NCI-H128 (cell line): Measurements from ENCODE around the gene PDZK1IP1.
"Not testable (repeated sequence)": the region's sequence is repeated elsewhere in the genome, so short reads cannot be mapped to it uniquely, and the experiment has no call there.

Experiments
- DNase-seq: peaks from one replicate; lab custom pipeline; 2025; ENCODE audit not compliant: unreplicated experiment; lab: John Stamatoyannopoulos, UW

PDZK1IP1 gene

DNA sequence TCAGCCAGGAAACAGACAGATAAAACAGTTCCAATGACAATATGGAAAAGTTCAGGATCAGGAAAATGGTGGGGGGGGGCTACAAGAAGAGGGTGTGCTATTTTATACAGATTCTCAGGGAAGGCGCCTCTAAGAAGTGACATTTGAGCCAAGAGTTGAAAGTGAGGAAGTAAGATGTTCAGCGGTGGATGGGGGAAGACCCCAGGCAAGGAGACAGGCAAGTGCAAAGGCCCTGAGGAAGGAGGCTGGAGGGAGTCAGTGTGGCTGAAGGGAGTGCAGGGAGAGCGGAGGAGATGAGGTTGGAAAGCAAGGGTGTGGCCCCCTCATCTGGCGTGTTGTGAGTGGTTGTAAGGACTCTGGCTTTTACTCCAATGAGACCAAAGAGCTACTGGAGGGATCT, 8.4 kb upstream of the PDZK1IP1 start:
- DNase-seq = no peak

DNA sequence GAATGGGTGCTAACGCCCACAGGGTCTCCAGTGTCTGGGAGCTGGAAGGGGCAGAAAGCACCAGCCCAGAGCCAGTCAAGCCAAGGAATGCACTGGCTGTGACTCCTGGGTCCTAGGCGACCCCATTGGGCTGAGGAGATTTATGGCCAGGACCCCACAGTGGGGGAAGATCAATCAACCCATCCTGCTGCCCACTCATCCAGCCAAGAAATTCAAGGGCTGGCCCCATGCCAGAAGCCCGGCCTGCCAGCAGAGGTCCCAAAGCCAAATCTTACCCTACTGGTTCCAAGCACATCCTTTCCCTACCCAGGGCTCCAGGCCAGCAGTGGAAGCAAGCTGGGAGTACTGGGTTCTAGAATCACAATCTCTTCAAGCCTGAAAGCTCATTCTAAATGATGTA, 6.8 kb upstream of the PDZK1IP1 start:
- no peak for DNase-seq

GRCh38 chr1:47195981-47196380, 6.1 kb upstream of the PDZK1IP1 start:
- DNase-seq = not testable (repeated sequence)

- no peak for DNase-seq
These were observed 4.5 kb upstream of the PDZK1IP1 start for GRCh38 chr1:47194311-47194710.

GRCh38 chr1:47193496-47193895, 3.7 kb upstream of the PDZK1IP1 start:
- DNase-seq = not testable (repeated sequence)

GRCh38 chr1:47192458-47193384, 2.9 kb upstream of the PDZK1IP1 start:
- DNase-seq = peak; percentile 75

DNA sequence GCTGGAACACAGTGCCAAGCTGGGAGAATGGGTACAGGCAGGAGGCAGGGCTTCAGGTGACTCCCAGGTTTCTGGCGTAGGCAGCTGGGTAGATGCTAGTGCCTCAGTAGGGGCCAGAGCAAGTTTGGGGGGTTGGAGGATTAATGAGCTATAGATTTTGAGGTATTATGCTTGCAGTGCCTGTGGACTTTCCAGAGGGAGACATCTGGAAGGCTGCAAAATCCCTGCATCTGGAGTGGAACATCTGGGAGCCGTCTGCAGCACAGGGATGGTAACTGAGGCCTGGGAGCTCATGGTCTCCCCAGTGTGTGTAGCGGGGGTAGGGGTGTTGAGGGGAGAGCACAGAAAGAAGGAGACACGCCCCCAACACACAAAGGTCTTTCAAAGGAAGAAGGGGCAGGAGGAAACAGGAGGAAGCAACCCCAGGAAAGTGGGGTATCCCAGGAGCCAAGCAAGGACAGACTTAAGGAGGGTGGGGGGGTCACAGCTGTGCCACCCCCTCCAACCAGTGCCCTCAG, 2.2 kb upstream of the PDZK1IP1 start:
- DNase-seq = no peak

- no peak for DNase-seq
These were observed 1.0 kb upstream of the PDZK1IP1 start for GRCh38 chr1:47190857-47191256.

DNA sequence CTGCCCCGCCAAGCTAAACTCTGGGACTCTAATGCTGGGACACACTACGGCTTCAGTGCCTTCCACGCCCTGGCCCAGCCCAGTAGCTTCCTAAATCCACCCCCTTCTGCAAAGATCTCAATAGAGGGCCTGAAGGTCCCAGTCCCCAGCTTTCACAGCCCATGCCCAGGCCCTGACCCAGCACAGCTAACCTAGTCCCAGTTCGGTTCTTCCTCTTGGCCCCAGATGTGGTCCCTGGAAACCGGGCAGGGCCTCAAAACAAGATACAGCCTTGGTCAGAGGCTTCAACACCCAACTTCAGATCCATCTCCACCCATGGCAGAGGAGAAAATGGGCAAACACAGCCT, 646 bp upstream of the PDZK1IP1 start:
- DNase-seq = no peak

- DNase-seq = no peak
These were observed 748 bp downstream of the PDZK1IP1 start for GRCh38 chr1:47188791-47189785.

DNA sequence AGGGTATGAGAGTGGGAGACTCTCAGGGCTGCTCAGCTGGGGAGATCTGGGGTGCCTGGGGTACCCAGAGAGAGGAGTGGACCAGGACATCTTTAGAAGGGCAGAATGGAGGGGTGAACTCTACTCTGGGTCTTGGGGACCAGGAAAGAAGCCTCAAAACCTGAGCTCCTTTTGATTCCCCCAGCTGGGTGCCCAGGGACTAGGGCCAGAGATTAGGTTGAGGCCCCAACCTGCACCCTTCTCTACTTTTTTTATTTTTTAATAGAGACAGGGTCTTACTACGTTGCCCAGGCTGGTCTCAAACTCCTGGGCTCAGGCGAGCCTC, 1.9 kb downstream of the PDZK1IP1 start:
- DNase-seq = no peak

- no peak for DNase-seq
These were observed 2.5 kb downstream of the PDZK1IP1 start for GRCh38 chr1:47187231-47187925.

GRCh38 chr1:47186267-47187185, 3.3 kb downstream of the PDZK1IP1 start:
- no peak for DNase-seq

DNA sequence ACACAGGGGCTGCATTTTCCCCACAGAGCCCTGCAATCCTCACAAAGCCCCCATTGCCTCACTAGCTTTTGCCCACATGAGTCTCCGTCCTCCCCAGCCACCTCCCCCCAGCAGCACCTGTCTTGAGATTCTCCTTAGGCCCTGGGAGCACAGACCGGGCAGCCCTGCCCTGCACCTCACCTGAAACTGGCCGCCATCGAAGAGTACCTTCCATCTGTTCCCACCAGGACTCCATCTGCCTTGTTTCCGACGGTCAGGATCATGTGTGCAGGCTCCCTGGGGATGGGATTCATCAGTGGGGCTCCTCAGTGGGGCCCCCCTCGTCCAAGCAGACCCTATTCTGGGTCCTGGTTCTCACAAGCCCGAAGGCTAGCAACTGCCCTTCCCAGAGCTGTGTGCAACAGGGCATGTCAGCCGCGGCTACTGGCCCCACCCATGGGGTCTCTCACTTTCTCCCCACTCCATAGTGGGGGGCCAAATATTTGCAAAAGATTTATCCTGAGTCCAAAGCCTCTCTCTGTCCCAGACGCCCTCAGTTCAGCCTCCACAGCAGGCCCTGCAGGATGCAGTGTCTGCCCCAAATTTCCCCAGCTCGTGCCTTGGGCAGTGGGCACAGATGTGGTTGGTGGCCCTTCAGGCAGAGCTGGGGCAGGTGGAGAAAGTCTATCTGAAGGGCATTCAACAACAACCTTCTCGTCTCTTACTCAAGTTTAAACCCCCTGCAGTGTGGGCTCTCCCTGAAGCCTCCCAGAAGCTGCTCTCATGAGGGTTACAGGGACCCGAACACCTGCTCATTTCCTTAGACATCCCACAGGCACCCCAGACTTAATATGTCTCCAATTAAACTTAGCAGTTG, 4.8 kb downstream of the PDZK1IP1 start:
- DNase-seq = no peak

DNA sequence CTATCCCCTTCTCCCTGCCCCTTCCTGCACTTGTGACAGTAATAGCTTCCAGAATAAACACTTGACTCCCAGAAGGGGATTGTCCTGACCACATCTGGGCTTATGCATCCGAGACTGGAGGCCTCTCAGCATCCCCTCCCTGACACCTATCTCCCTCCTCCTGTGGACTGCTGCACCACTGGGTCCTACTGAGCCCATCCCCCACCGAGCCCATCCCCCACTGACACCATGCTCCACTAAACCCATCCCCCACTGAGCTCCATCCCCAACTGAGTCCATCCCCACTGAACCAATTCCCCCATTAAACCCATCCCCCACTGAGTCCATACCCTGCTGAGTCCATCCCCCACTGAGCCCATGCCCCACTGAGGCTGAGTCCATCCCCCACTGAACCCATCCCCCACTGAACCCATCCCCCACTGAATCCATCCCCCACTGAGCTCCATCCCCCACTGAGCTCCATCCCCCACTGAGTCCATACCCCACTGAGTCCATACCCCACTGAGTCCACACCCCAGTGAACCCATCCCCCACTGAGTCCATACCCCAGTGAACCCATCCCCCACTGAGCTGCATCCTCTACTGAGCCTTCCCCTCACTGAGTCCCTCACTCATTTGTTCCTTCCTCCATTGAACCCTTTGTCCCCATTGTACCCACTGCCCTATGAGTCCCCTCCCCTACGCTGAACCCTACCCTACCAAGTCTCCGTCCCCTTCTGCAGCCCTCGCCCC, 5.6 kb downstream of the PDZK1IP1 start:
- DNase-seq = no peak

GRCh38 chr1:47183308-47184089, 6.3 kb downstream of the PDZK1IP1 start:
- no peak for DNase-seq

DNA sequence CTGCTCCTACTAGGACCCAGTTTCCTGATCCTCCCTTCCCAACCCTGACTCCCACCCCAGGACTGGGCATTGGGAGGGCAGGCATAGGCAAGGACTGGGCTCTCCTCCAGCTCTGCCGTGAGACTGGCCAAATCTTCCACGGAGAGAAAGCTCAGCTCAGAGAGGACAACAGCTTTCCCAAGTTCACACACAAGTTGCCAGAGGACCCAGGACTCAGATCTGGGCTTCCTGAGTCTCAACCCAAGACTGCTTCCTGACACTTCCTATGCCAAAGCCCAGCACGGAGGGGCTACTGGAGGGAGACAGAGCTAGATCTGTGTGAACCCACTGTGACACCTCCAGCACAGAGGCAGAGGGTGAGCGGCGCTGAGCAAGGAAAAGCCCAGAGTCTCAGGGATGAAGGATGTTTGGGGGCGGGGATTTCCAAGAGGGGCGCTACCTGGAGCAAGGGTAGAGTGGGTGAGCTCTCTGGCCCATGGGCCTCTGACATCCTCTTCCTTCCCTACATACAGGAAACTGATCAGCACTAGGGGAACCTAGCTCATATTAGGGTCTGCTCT, 7.1 kb downstream of the PDZK1IP1 start:
- DNase-seq = no peak
